HEK293T (cell line): ENCODE measurements around the gene TMEM184B.

Source experiments
- ARNT ChIP-seq: fragments of 450-650 bp; IDR thresholded peaks from 2 replicates; pipeline ENCODE4 v1.6.1; 2017; ENCODE audit warnings: mild to moderate bottlenecking
- BHLHE40 ChIP-seq: fragments of 450-650 bp; IDR thresholded peaks from 2 replicates; pipeline ENCODE4 v1.6.1; 2016; ENCODE audit warnings: mild to moderate bottlenecking, moderate library complexity, borderline replicate concordance
- ELF4 ChIP-seq: fragments of 450-650 bp; IDR thresholded peaks from 2 replicates; pipeline ENCODE4 v1.6.1; 2017; ENCODE audit warnings: antibody characterized with exemption
- FOXA1 ChIP-seq: fragments of 450-650 bp; IDR thresholded peaks from 2 replicates; pipeline ENCODE4 v1.6.1; 2016; ENCODE audit warnings: mild to moderate bottlenecking
- FOXK2 ChIP-seq: fragments of 450-650 bp; IDR thresholded peaks from 2 replicates; pipeline ENCODE4 v1.6.1; 2016; ENCODE audit warnings: mild to moderate bottlenecking
- FOXM1 ChIP-seq: fragments of 450-650 bp; IDR thresholded peaks from 2 replicates; pipeline ENCODE4 v1.6.1; 2017; ENCODE audit warnings: mild to moderate bottlenecking, borderline replicate concordance
- HDGF ChIP-seq: fragments of 450-650 bp; IDR thresholded peaks from 2 replicates; pipeline ENCODE4 v1.6.1; 2017; ENCODE audit warnings: antibody characterized with exemption, borderline replicate concordance
- L3MBTL2 ChIP-seq: fragments of 450-650 bp; conservative IDR thresholded peaks from 2 replicates; pipeline ENCODE4 v1.6.1; 2016; ENCODE audit warnings: mild to moderate bottlenecking
- SP1 ChIP-seq: fragments of 450-650 bp; IDR thresholded peaks from 2 replicates; pipeline ENCODE4 v1.6.1; 2017
- SUZ12 ChIP-seq: fragments of 450-650 bp; IDR thresholded peaks from 2 replicates; pipeline ENCODE4 v1.6.1; 2016; ENCODE audit warnings: mild to moderate bottlenecking
- TARDBP ChIP-seq: fragments of 450-650 bp; IDR thresholded peaks from 2 replicates; pipeline ENCODE4 v1.6.1; 2016

DNA sequence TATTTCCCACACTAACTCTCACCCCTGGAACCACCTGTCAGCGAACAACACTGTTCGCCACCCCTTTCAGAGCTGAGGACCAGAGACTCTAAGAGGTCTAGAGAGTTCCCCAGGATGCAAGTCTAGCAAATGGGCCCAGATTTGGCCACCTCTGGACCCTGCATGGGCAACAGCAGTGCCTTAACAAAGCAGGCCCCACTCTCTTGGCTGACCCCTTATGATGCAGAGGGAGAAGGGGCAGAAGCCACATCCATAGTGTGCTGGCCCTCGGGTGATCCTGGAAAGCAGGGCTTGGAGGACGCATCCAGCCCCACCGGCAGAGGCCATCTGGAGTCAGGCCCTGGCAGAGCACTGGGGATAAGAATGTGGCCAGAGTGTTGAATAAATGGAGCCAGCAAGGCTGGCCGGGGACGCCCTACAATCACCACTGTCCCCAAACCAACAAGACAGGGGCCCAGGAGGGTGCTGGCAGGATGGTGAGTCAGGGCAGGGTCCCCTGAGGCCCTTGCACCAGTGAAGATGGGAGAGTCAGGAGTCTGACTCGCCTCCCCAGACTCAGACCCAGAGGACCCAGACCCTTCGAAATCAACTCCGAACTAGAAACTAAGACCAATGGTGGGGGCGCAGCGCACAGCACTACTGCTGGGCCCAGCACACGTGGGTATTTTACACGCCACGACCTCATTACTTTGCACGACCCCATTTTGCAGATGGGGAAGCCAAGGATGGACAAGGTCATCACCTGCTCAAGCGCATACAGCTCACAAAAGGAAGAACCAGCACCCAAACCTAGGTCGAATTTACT, 37.9 kb upstream of the TMEM184B start:
- TF ChIP-seq FOXK2 (no peak), L3MBTL2 (no peak), SP1 (no peak), SUZ12 (no peak), ARNT (no peak), ELF4 (no peak), FOXM1 (no peak), BHLHE40 (no peak), FOXA1 (no peak), TARDBP (no peak), HDGF (0 out of 2 replicates have a peak, but pooled peaks have one; percentile 51)
